ENCODE data around the gene SYNE1.
"Not testable (repeated sequence)": the region's sequence is repeated elsewhere in the genome, so short reads cannot be mapped to it uniquely, and the experiment has no call there.

The SYNE1 gene

GRCh38 chr6:152625213-152625612 lies 11.9 kb downstream of the SYNE1 start:
- DNase-seq = no peak

GRCh38 chr6:152614776-152615175 lies 22.4 kb downstream of the SYNE1 start:
- not testable (repeated sequence) for DNase-seq

- no peak for DNase-seq
Observed at GRCh38 chr6:152609125-152609670, 28.0 kb downstream of the SYNE1 start.

DNA sequence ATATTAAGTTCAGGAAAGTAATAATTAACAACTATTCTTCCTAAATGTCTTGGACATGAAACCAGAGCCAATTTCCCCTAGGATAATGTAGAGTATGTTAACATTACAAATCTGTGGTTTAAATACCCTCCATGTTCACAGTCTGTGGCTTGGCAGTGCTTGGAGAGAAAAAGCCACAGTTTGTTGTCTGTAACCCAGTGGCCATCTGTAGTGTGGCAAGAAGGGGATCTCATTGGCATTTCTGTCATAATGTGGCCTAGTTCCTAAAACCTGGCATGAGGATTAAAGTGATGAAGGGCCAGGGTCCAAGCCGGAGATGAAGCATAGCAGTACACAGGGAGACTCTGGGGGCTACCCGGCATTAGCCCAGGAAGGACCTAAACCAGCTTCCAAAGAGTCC lies 31.2 kb downstream of the SYNE1 start:
- no peak for DNase-seq

GRCh38 chr6:152605342-152605741 lies 31.8 kb downstream of the SYNE1 start:
- no peak for DNase-seq

DNA sequence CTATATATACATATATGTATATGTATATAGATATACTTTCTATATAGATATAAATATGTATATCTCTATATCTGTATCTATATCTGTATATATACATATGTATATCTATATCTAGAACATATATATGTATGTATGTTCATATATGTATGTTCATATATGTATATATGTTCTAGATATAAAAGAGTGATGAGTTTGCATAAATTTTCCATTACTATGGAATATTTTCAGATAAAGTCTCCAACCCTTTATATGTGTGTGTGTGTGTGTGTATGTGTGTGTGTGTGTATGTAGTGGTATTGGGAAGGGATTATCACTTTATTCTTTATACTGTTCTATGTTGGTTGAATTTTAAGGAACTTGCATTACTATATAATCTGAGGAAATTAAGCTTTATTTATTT lies 33.3 kb downstream of the SYNE1 start:
- DNase-seq = no peak

- DNase-seq = no peak
Observed at GRCh38 chr6:152600022-152600421, 37.1 kb downstream of the SYNE1 start.

GRCh38 chr6:152598901-152599537 lies 38.1 kb downstream of the SYNE1 start:
- no peak for DNase-seq

- no peak for DNase-seq
Observed at GRCh38 chr6:152598421-152598820, 38.7 kb downstream of the SYNE1 start.

DNA sequence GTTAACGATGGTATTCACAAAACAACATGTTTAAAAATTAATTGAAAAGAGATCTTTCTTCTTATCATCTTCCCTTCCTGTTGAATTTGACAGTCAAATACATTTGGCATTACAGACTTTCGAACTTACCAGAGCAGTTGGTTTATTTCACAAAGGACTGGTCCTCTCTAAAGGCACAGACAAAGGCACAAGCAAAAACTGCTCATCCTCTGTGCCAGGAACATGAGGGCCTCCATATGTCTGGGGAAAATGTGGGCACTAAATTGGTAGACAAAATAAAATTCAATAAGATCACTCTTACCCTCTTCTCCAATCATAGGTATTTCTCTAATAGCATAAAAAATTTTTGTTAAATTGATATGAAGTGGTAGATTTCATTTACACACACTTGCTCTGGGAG lies 40.4 kb downstream of the SYNE1 start:
- no peak for DNase-seq

GRCh38 chr6:152595499-152595898 lies 41.7 kb downstream of the SYNE1 start:
- DNase-seq = no peak

DNA sequence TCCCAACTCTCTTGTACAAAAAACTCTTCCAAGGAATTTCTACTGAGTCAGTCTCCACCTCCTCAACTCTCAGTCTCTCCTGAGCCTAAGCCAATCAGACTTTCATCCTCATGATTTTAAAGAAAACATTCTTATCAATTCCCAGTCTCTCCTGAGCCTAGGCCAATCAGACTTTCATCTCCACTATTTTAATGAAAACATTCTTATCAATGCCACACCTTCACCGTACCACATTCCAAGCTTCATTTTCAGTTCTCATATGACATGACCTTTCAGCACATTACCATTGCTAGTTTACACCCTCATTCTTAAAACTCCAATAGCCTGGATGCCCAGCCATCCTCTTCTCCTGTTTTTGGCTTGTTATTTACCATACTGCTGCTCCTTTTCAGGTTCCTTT lies 42.5 kb downstream of the SYNE1 start:
- no peak for DNase-seq

GRCh38 chr6:152588456-152588855 lies 48.7 kb downstream of the SYNE1 start:
- no peak for DNase-seq

DNA sequence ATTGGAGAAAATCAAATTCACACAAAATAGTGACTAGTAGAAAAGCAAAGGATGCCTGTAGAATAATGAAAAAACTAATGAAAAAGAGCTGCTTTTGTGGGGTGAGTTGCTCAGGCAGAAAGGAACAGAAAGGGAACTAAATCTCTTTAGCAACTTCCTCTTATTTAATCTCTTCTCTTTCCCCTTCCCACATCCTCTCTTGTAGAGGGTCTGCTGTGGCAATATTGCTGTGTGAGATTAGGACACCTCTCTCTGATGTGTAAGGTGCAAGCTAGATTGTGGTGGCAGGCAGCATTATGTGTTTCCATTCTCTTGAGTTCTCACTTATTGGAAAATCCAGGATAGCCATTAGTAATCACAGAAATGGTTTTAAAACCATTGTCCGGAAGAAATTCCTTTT lies 49.7 kb downstream of the SYNE1 start:
- no peak for DNase-seq

- DNase-seq = no peak
Observed at GRCh38 chr6:152585236-152585635, 51.9 kb downstream of the SYNE1 start.

DNA sequence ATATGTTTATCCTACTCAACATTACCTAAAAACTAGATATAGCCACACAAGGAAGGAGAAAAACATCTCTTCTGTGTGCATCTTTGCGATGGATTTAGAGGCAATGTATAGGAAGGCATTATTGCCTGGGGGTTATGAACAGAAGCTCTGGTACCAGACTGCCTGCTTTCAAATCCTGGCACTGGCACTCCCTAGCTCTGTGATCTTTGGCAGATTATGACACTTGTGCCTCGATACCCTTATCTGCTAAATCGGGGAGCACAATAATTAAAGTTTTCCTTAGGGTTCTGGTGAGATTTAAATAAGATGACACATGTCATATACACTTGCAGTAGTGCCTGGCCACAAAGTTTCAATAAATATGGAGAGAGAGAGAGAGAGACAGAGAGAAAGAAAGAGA lies 53.3 kb downstream of the SYNE1 start:
- no peak for DNase-seq

- DNase-seq = no peak
Observed at GRCh38 chr6:152576525-152576924, 60.6 kb downstream of the SYNE1 start.

DNA sequence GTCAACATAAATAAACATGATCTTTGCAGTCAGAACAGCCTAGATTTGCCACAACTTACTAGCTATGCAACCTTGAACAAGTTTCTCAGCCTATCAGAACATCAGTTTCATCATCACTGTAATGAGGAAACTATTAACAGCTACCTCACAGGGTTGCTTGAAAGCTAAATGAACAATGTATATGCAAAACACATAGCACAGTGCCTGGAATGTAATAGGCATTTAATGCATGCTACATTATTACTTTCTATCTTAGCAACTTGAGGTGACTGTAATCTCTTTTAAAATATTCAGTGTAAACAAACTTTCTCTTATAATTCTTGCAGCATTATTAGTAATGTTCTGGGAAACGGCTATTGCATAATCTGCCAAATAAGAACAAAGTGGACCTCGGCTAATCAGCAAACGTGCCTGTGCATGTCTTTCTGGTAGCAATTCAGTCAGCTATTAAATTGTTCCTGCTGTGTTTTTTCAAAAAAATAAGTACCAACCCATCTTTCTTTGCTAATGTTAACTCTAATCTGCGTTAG lies 61.5 kb downstream of the SYNE1 start:
- no peak for DNase-seq

- DNase-seq = no peak
Observed at GRCh38 chr6:152575161-152575560, 62.0 kb downstream of the SYNE1 start.

- DNase-seq = no peak
Observed at GRCh38 chr6:152573762-152574161, 63.4 kb downstream of the SYNE1 start.

DNA sequence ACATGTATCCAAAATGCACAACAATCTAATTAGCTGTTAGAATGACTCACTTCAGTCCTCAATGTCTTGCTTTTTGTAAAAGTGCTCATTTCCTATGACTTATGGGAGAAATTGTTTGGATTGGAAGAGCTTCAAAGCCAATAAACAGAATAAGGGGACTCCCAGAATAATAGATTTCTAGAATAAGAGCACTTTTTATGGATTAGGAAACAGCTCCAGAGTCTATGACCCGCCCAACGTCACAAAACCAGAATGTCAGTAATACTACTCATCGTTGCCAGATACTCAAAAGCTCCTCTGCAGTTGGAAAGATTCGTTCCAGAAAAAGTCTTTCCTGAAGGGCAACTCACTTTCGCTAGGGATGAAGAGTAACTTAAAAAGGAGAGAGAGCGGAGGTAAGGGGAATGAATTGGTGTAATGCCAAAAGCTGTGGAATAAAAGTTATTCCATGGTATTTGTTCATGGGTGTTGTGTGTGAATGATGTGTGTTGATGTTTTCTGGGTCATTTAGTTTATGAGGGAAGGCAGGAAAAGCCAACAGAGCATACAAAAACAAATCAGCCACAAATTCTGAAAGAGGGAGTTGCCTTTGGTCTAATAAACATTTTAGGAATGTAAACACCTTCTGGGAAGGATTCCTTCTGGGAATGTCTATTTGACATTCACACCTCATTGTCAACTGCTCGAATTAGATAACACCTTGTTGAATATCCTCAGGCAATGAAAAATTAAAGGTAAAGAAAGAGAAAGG lies 64.6 kb downstream of the SYNE1 start:
- DNase-seq = no peak

DNA sequence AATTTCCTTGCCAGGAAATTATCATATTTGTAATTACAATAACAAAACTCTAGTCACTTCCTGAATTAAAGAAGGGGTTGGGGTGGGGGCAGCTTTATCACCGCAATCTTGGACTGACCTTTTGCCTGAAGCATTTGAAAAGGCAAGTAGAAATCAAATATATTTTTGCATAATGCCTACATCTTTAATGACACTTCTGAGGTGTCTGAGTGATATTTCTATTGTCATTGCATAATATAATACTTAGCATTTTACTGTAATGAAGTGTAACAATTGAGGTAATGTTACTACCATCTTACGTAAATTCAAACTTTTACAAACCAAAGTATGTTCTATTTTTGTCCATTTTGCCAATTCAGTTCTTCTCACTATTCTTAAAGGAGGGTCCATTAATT lies 65.2 kb downstream of the SYNE1 start:
- DNase-seq = no peak

GRCh38 chr6:152571089-152571488 lies 66.1 kb downstream of the SYNE1 start:
- DNase-seq = no peak

All from activated T-cell treated with anti-CD3 and anti-CD28 coated beads, Interleukin-2, amount 50 U/mL, for 48 hours (primary cell).